SK-N-SH (cell line): ENCODE measurements around the gene LST1. TPM values are rescaled to one million over a fixed set of nuclear protein-coding genes. Genes with fewer than 3 reads are reported as not detected.

Experiments used
- CTCF ChIA-PET: fragments of 300-600, 350-600 bp; formaldehyde crosslinking; extraction: SDS; loops from one replicate; lab custom pipeline; 2021; lab: Yijun Ruan, JAX
- POLR2A ChIA-PET: fragments of 350-600 bp; sonication (Branson Sonifier 250); formaldehyde crosslinking; extraction: SDS; loops from one replicate; lab custom pipeline; 2020; ENCODE audit warnings: antibody characterized with exemption, inconsistent platforms; lab: Yijun Ruan, JAX
- DNase-seq: peaks from one replicate; pipeline ENCODE4 v3.0.0; 2012
- H2AFZ ChIP-seq: fragments of 200-600 bp; sonication (generic); 2 replicates; pipeline ENCODE4 v1.8.1; 2016; ENCODE audit warnings: antibody characterized with exemption, mild to moderate bottlenecking, low read depth
- H3F3A ChIP-seq: fragments of 200-600 bp; sonication (generic); replicated peaks from 2 replicates; pipeline ENCODE3; 2016; ENCODE audit warnings: antibody characterized with exemption, mild to moderate bottlenecking; ENCODE audit not compliant: insufficient read depth
- H3K27ac ChIP-seq, 2 experiments: fragments of 200-500 bp in 1 of 2; fragments of 200-600 bp in 1 of 2; sonication (Bioruptor generic) in 1 of 2; sonication (generic), shearing (Covaris generic) in 1 of 2; 2 replicates each; pipeline versions ENCODE4 v1.5.1 to v1.6.1; 2014 to 2016; ENCODE audit warnings: low read depth in 2 of 2, inconsistent platforms in 1 of 2, low read length in 1 of 2, mild to moderate bottlenecking in 1 of 2, mixed read lengths in 1 of 2
- H3K27me3 ChIP-seq: fragments of 200-600 bp; sonication (generic), shearing (Covaris generic); 2 replicates; pipeline ENCODE4 v1.6.1; 2016; ENCODE audit warnings: mixed run types; ENCODE audit not compliant: insufficient read depth
- H3K36me3 ChIP-seq, 2 experiments: fragments of 200-500 bp in 1 of 2; fragments of 200-600 bp in 1 of 2; sonication (Bioruptor generic) in 1 of 2; sonication (generic) in 1 of 2; replicated peaks in 1 of 2; 2 replicates each; pipeline versions ENCODE3 to v1.5.1; 2014 to 2016; ENCODE audit warnings: low read length in 1 of 2, mild to moderate bottlenecking in 1 of 2; ENCODE audit not compliant: insufficient read depth in 2 of 2, control insufficient read depth in 1 of 2
- H3K4me1 ChIP-seq, 2 experiments: fragments of 200-500 bp in 1 of 2; fragments of 200-600 bp in 1 of 2; sonication (Bioruptor generic) in 1 of 2; sonication (generic), shearing (Covaris generic) in 1 of 2; 2 replicates each; pipeline versions ENCODE4 v1.5.1 to v1.6.1; 2014 to 2016; ENCODE audit warnings: low read depth in 1 of 2, low read length in 1 of 2, mixed run types in 1 of 2; ENCODE audit not compliant: insufficient read depth in 2 of 2, control insufficient read depth in 1 of 2
- H3K4me2 ChIP-seq: fragments of 200-600 bp; sonication (generic), shearing (Covaris generic); 2 replicates; pipeline ENCODE4 v1.6.1; 2017; ENCODE audit warnings: mixed run types
- H3K4me3 ChIP-seq, 2 experiments: fragments of 200-500 bp in 1 of 2; fragments of 200-600 bp in 1 of 2; sonication (Bioruptor generic) in 1 of 2; sonication (generic), shearing (Covaris generic) in 1 of 2; 2 replicates each; pipeline versions ENCODE4 v1.5.1 to v1.8.1; 2014 to 2016; ENCODE audit warnings: low read depth in 2 of 2, inconsistent platforms in 1 of 2, low read length in 1 of 2, mild to moderate bottlenecking in 1 of 2, mixed read lengths in 1 of 2, moderate library complexity in 1 of 2
- H3K79me2 ChIP-seq: fragments of 200-600 bp; sonication (generic); 2 replicates; pipeline ENCODE4 v1.8.1; 2017; ENCODE audit warnings: mild to moderate bottlenecking; ENCODE audit not compliant: insufficient read depth
- H3K9ac ChIP-seq: fragments of 200-600 bp; sonication (generic); 2 replicates; pipeline ENCODE4 v1.6.1; 2017; ENCODE audit warnings: mixed run types
- H3K9me2 ChIP-seq: fragments of 200-600 bp; sonication (generic); 2 replicates; pipeline ENCODE4 v1.6.1; 2017; ENCODE audit warnings: mixed run types
- H3K9me3 ChIP-seq: fragments of 200-600 bp; sonication (generic); 2 replicates; pipeline ENCODE4 v1.6.1; 2017; ENCODE audit warnings: mixed run types, mild to moderate bottlenecking, moderate library complexity
- H4K20me1 ChIP-seq: fragments of 200-600 bp; sonication (generic); 2 replicates; pipeline ENCODE4 v1.6.1; 2017; ENCODE audit warnings: mild to moderate bottlenecking, mixed run types; ENCODE audit not compliant: insufficient read depth
- CHD2 ChIP-seq: fragments of 150-350 bp; IDR thresholded peaks from 2 replicates; pipeline ENCODE4 v1.6.1; 2018; ENCODE audit warnings: low read length; ENCODE audit not compliant: partially characterized antibody
- ELF1 ChIP-seq: IDR thresholded peaks from 2 replicates; pipeline ENCODE4 v1.4.0; 2012
- GABPA ChIP-seq: IDR thresholded peaks from 2 replicates; pipeline ENCODE4 v1.4.0; 2012; ENCODE audit warnings: low read depth, mild to moderate bottlenecking
- MEF2A ChIP-seq: IDR thresholded peaks from 2 replicates; pipeline ENCODE4 v1.4.0; 2012; ENCODE audit warnings: low read depth, borderline replicate concordance
- MXI1 ChIP-seq: IDR thresholded peaks from 2 replicates; pipeline ENCODE4 v1.6.1; 2012; ENCODE audit warnings: mild to moderate bottlenecking, low read depth, low read length, improper control_type of control experiment
- POLR2AphosphoS5 ChIP-seq: IDR thresholded peaks from 2 replicates; pipeline ENCODE4 v1.6.1; 2012; ENCODE audit warnings: low read depth, low read length
- RAD21 ChIP-seq: IDR thresholded peaks from 2 replicates; pipeline ENCODE4 v1.6.1; 2012; ENCODE audit warnings: mild to moderate bottlenecking, low read length
- RCOR1 ChIP-seq: fragments of 150-350 bp; IDR thresholded peaks from 2 replicates; pipeline ENCODE4 v1.6.1; 2017; ENCODE audit warnings: antibody characterized with exemption, low read length
- RFX5 ChIP-seq: IDR thresholded peaks from 2 replicates; pipeline ENCODE4 v1.6.1; 2012; ENCODE audit warnings: mild to moderate bottlenecking, improper control_type of control experiment, low read length
- RXRA ChIP-seq: IDR thresholded peaks from 2 replicates; pipeline ENCODE4 v1.4.0; 2012; ENCODE audit warnings: low read depth, mild to moderate bottlenecking, borderline replicate concordance
- SIN3A ChIP-seq: IDR thresholded peaks from 2 replicates; pipeline ENCODE4 v1.6.1; 2012; ENCODE audit warnings: low read depth, mild to moderate bottlenecking, low read length, moderate library complexity, borderline replicate concordance
- SMC3 ChIP-seq: IDR thresholded peaks from 2 replicates; pipeline ENCODE4 v1.6.1; 2012; ENCODE audit warnings: low read depth, low read length, improper control_type of control experiment
- TEAD4 ChIP-seq: IDR thresholded peaks from 2 replicates; pipeline ENCODE4 v1.4.0; 2012; ENCODE audit warnings: mild to moderate bottlenecking, borderline replicate concordance; ENCODE audit not compliant: insufficient read depth
- WGBS: methylation state at CpG from one replicate; pipeline ENCODE4 v1.1.6; 2017; ENCODE audit warnings: low lambda C conversion rate; 5-methylcytosine and 5-hydroxymethylcytosine counted together
- polyA plus RNA-seq, 3 experiments: library from polyadenylated mRNA; depleted of rRNA; stranded (reverse); fragments of >200 nt; gene quantifications; 2 replicates each; pipeline ENCODE4 v1.2.3, GENCODE V29; 2012
- TF ChIP-seq, protein P1 (sequence below): IDR thresholded peaks from 2 replicates; pipeline ENCODE4; 2012
- TF ChIP-seq, protein P2 (sequence below): IDR thresholded peaks from 2 replicates; pipeline ENCODE4 v1.4.0; 2012; ENCODE audit warnings: low read depth

The LST1 gene
- polyA plus RNA-seq, 1 of the 3 experiments (the other 2 are of a cell fraction) = not detected

- Histone ChIP-seq H3K36me3 (no peaks in the 10 kb centered on the region), H3K4me3 (no peak overlapping the region), H3K4me1 (peaks cover 0 to 11% of the 10 kb centered on the region in 2 experiments; a peak in 1 of 4 replicates), H3K9me3 (no peaks in the 10 kb centered on the region), H3K79me2 (no peaks in the 10 kb centered on the region), H3F3A (no peaks in the 10 kb centered on the region), H2AFZ (no peak overlapping the region), H3K9me2 (no peaks in the 10 kb centered on the region), H3K27ac (no peak overlapping the region), H4K20me1 (no peaks in the 10 kb centered on the region), H3K9ac (no peak overlapping the region), H3K4me2 (no peak overlapping the region), H3K27me3 (no peaks in the 10 kb centered on the region)
- POLR2A ChIA-PET = no interaction called here
- CTCF ChIA-PET = interaction anchor here (0.8 to 17.6 kb wide), 4 partner anchors 11 to 111 kb away, joined by 3 to 312 read pairs (median 18); partner anchors contain the start of genes ATP6V1G2 and NFKBIL1
- DNase-seq = no peak
- WGBS = 68% methylated on average over 12 of the region's 12 CpGs
- TF ChIP-seq, protein P1, sequence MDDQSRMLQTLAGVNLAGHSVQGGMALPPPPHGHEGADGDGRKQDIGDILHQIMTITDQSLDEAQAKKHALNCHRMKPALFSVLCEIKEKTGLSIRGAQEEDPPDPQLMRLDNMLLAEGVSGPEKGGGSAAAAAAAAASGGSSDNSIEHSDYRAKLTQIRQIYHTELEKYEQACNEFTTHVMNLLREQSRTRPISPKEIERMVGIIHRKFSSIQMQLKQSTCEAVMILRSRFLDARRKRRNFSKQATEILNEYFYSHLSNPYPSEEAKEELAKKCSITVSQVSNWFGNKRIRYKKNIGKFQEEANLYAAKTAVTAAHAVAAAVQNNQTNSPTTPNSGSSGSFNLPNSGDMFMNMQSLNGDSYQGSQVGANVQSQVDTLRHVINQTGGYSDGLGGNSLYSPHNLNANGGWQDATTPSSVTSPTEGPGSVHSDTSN = no peak
- TF ChIP-seq SMC3 (no peak), RAD21 (no peak), MXI1 (no peak), MEF2A (no peak), TEAD4 (no peak), ELF1 (no peak), RCOR1 (no peak), SIN3A (no peak)
- TF ChIP-seq, protein P2, sequence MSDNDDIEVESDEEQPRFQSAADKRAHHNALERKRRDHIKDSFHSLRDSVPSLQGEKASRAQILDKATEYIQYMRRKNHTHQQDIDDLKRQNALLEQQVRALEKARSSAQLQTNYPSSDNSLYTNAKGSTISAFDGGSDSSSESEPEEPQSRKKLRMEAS = no peak
These were observed 7.6 kb upstream of the LST1 start for GRCh38 chr6:31578184-31579118.

- Histone ChIP-seq H3K79me2 (no peaks in the 10 kb centered on the region), H3K9ac (no peak overlapping the region), H3K9me3 (no peaks in the 10 kb centered on the region), H3K4me3 (no peak overlapping the region), H3K36me3 (no peaks in the 10 kb centered on the region), H3F3A (no peaks in the 10 kb centered on the region), H2AFZ (no peak overlapping the region), H3K4me1 (peaks cover 0 to 11% of the 10 kb centered on the region in 2 experiments; a peak in 1 of 4 replicates), H3K4me2 (no peak overlapping the region), H3K27ac (no peak overlapping the region), H3K27me3 (no peaks in the 10 kb centered on the region), H4K20me1 (no peaks in the 10 kb centered on the region), H3K9me2 (no peaks in the 10 kb centered on the region)
- ChIA-PET POLR2A (no interaction called here), CTCF (interaction anchor here (2.4 to 17.6 kb wide), 3 partner anchors 10 to 21 kb away, joined by 10 to 312 read pairs (median 29); no protein-coding TSS in a partner anchor)
- DNase-seq = no peak
- TF ChIP-seq SMC3 (no peak), POLR2AphosphoS5 (no peak), RFX5 (no peak), RXRA (no peak), GABPA (no peak), CHD2 (no peak)
- TF ChIP-seq, protein P1 = no peak
- 85% methylated on average over 3 of the region's 3 CpGs for WGBS
These were observed 7.0 kb upstream of the LST1 start for GRCh38 chr6:31579119-31579505.
